Adipocyte (in vitro differentiated cells): ENCODE results near the gene LRFN2.

ENCODE experiments used
- DNase-seq: peaks from one replicate; pipeline ENCODE4 v3.0.0-alpha.2; 2015; ENCODE audit warnings: low read depth
- H3K27me3 ChIP-seq: replicated peaks from 2 replicates; pipeline ENCODE4 v1.7.0; 2013; ENCODE audit warnings: mild to moderate bottlenecking, low read length, moderate library complexity; ENCODE audit not compliant: control insufficient read depth, insufficient read depth
- H3K36me3 ChIP-seq: 2 replicates; pipeline ENCODE4 v1.7.0; 2013; ENCODE audit warnings: low read length, mild to moderate bottlenecking, moderate library complexity; ENCODE audit not compliant: control insufficient read depth, insufficient read depth, severe bottlenecking
- H3K4me1 ChIP-seq: 2 replicates; pipeline ENCODE4 v1.7.0; 2013; ENCODE audit warnings: mild to moderate bottlenecking, low read length, moderate library complexity; ENCODE audit not compliant: control insufficient read depth, insufficient read depth
- H3K4me3 ChIP-seq: 2 replicates; pipeline ENCODE4 v1.7.0; 2013; ENCODE audit warnings: mild to moderate bottlenecking, low read length, moderate library complexity
- H3K9ac ChIP-seq: 2 replicates; pipeline ENCODE4 v1.7.0; 2013; ENCODE audit warnings: mild to moderate bottlenecking, low read length, moderate library complexity
- H3K9me3 ChIP-seq: 2 replicates; pipeline ENCODE4 v1.7.0; 2013; ENCODE audit warnings: mild to moderate bottlenecking, low read length, moderate library complexity; ENCODE audit not compliant: control insufficient read depth

Gene LRFN2

GRCh38 chr6:40543146-40543545, 44.0 kb downstream of the LRFN2 start:
- H3K27me3 ChIP-seq, result peaks cover 46% of the 10 kb centered on the region
- no peaks in the 10 kb centered on the region for H3K9me3 ChIP-seq
- no peak overlapping the region for H3K9ac ChIP-seq
- no peaks in the 10 kb centered on the region for H3K36me3 ChIP-seq
- DNase-seq, result no peak
- H3K4me1 ChIP-seq, result no peaks in the 10 kb centered on the region
- H3K4me3 ChIP-seq, result no peak overlapping the region

GRCh38 chr6:40542175-40542764, 44.9 kb downstream of the LRFN2 start:
- Histone ChIP-seq H3K4me1 (no peaks in the 10 kb centered on the region), H3K36me3 (no peaks in the 10 kb centered on the region), H3K9me3 (no peaks in the 10 kb centered on the region), H3K4me3 (no peak overlapping the region), H3K9ac (no peak overlapping the region), H3K27me3 (peaks cover 51% of the 10 kb centered on the region)
- no peak for DNase-seq

GRCh38 chr6:40541556-40542174, 45.5 kb downstream of the LRFN2 start:
- Histone ChIP-seq H3K4me1 (no peaks in the 10 kb centered on the region), H3K4me3 (no peak overlapping the region)
- DNase-seq, result no peak

GRCh38 chr6:40540790-40541189, 46.4 kb downstream of the LRFN2 start:
- no peak overlapping the region for H3K4me3 ChIP-seq
- H3K36me3 ChIP-seq, result no peaks in the 10 kb centered on the region
- no peaks in the 10 kb centered on the region for H3K4me1 ChIP-seq
- H3K9ac ChIP-seq, result no peak overlapping the region
- no peaks in the 10 kb centered on the region for H3K9me3 ChIP-seq
- peaks cover 48% of the 10 kb centered on the region for H3K27me3 ChIP-seq
- DNase-seq, result no peak

More at GRCh38 chr6:40541556-40542174, 45.5 kb downstream of the LRFN2 start:
- Histone ChIP-seq H3K9ac (no peak overlapping the region), H3K9me3 (no peaks in the 10 kb centered on the region), H3K27me3 (peaks cover 55% of the 10 kb centered on the region), H3K36me3 (no peaks in the 10 kb centered on the region)

- Histone ChIP-seq H3K4me3 (no peak overlapping the region), H3K27me3 (peaks cover 48% of the 10 kb centered on the region), H3K36me3 (no peaks in the 10 kb centered on the region), H3K4me1 (no peaks in the 10 kb centered on the region), H3K9ac (no peak overlapping the region), H3K9me3 (no peaks in the 10 kb centered on the region)
- no peak for DNase-seq
Measured at GRCh38 chr6:40539853-40540252, 47.3 kb downstream of the LRFN2 start.

- no peaks in the 10 kb centered on the region for H3K9me3 ChIP-seq
- H3K36me3 ChIP-seq, result no peaks in the 10 kb centered on the region
- H3K9ac ChIP-seq, result no peak overlapping the region
- no peak overlapping the region for H3K4me3 ChIP-seq
- no peaks in the 10 kb centered on the region for H3K4me1 ChIP-seq
- H3K27me3 ChIP-seq, result peaks cover 57% of the 10 kb centered on the region
- DNase-seq, result no peak
Measured at GRCh38 chr6:40538556-40538955, 48.6 kb downstream of the LRFN2 start.

- H3K36me3 ChIP-seq, result no peaks in the 10 kb centered on the region
- H3K27me3 ChIP-seq, result peaks cover 58% of the 10 kb centered on the region
- no peak for DNase-seq
- H3K9me3 ChIP-seq, result no peaks in the 10 kb centered on the region
- no peak overlapping the region for H3K9ac ChIP-seq
- no peaks in the 10 kb centered on the region for H3K4me1 ChIP-seq
- no peak overlapping the region for H3K4me3 ChIP-seq
Measured at GRCh38 chr6:40537446-40537845, 49.7 kb downstream of the LRFN2 start.

- peaks cover 59% of the 10 kb centered on the region for H3K27me3 ChIP-seq
- H3K4me3 ChIP-seq, result no peak overlapping the region
- no peaks in the 10 kb centered on the region for H3K4me1 ChIP-seq
- H3K36me3 ChIP-seq, result no peaks in the 10 kb centered on the region
- no peak for DNase-seq
- H3K9ac ChIP-seq, result no peak overlapping the region
- no peaks in the 10 kb centered on the region for H3K9me3 ChIP-seq
Measured at GRCh38 chr6:40536442-40536841, 50.7 kb downstream of the LRFN2 start.

- Histone ChIP-seq H3K9me3 (no peaks in the 10 kb centered on the region), H3K4me1 (no peaks in the 10 kb centered on the region), H3K27me3 (peaks cover 60% of the 10 kb centered on the region), H3K4me3 (no peak overlapping the region), H3K36me3 (no peaks in the 10 kb centered on the region), H3K9ac (no peak overlapping the region)
- DNase-seq, result no peak
Measured at GRCh38 chr6:40535819-40536380, 51.3 kb downstream of the LRFN2 start.

- no peak overlapping the region for H3K4me3 ChIP-seq
- DNase-seq, result no peak
- H3K36me3 ChIP-seq, result no peaks in the 10 kb centered on the region
- peaks cover 56% of the 10 kb centered on the region for H3K27me3 ChIP-seq
- no peaks in the 10 kb centered on the region for H3K9me3 ChIP-seq
- no peak overlapping the region for H3K9ac ChIP-seq
- H3K4me1 ChIP-seq, result no peaks in the 10 kb centered on the region
Measured at GRCh38 chr6:40535110-40535818, 51.9 kb downstream of the LRFN2 start.

- no peak for DNase-seq
- Histone ChIP-seq H3K9ac (no peak overlapping the region), H3K36me3 (no peaks in the 10 kb centered on the region), H3K4me1 (no peaks in the 10 kb centered on the region), H3K4me3 (no peak overlapping the region), H3K9me3 (no peaks in the 10 kb centered on the region), H3K27me3 (peaks cover 58% of the 10 kb centered on the region)
Measured at GRCh38 chr6:40532349-40533000, 54.7 kb downstream of the LRFN2 start.
